Activated CD4-positive, alpha-beta T cell treated with anti-CD3 and anti-CD28 coated beads, Interleukin-2, Interleukin-6, amounts not matched to agents 100 ng/mL and 50 ng/mL, durations not matched to agents 16 hours and 8 hours (primary cell): ENCODE results near the gene UBAC1.
A peak's percentile ranks its signal among the peaks of the same experiment; 100 is the strongest.

Experiments
- DNase-seq: peaks from one replicate; pipeline ENCODE4 v3.0.0-alpha.2; 2020

Gene UBAC1

DNA sequence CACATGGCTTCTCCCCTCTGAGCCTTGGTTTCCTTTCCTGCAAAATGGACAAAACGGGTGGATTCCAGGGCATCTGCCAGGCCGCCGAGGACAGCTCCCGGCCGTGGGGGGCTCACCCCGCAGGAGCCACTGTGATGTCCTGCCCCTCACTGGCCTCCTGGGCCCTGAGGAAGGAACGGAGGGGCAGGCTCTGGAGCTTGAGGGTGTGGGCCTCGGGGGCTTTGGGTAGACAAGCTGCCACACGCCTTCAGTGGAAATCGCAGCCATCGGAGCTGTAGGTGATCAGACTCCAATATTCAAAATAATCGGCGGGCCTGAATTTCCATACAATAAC lies 32.2 kb upstream of the UBAC1 start:
- no peak for DNase-seq

DNA sequence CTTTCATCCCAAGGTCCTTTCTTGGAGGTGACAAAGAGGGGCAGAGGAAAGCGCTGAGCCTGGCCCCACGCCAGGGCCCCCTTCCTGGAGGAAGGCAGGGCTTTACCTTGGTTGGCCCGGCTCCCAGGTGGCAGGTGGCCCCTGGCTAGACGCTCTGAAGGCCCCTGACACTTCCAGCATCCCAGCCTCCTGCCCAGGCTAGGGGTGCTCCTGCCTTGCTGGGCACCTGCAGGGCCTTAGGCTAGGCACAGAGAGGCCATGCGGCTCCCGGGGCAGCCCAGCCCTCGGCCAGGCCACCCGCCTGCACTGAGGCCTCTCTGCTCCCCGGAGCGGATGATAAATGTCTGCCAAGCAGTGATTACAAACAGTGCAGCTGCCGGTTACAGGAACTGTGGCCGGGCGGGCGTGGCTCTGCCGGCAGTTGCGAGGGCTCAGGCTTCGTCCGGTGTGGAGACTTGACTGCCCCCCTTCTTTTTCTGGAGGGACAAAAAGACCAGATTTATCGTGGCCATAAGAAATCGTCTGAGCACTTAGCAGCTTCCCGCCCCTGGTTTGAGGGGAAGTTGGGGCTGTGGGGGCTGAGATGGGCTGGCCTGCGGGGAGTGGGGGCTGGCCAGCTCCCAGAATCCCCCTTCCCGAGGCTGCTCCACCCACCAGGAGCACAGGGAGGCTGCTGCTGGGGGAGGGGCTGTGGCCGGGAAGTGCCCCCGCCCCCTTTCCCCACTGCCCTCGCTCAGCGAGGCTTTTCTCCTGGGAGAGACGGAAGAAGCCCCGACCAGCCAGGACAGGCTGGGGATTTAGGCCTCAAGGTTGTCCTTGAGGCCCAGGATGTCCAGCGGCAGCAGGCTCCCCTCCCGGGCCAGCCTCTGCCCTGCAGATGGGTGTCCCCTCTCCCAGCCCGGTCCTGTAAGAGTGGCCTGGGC lies 31.6 kb upstream of the UBAC1 start:
- peak; percentile 37 for DNase-seq

DNA sequence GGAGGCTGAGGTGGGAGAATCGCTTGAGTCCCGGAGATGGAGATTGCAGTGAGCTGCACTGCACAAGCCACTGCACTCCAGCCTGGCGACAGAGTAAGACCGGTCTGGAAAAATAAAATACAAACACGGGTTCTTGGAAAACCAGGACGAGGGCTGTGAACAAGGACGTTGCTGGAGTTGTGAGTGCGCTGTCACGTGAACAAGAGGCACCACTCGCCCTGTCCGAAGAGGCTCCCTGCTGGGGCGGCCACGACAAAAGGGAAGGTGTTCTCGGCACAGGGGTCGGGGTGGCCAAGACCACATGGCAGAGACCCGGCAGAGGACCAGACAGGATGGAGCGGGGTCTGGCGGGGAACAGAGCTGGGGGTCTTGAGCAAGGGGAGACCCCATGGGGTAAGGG lies 30.6 kb upstream of the UBAC1 start:
- no peak for DNase-seq

DNA sequence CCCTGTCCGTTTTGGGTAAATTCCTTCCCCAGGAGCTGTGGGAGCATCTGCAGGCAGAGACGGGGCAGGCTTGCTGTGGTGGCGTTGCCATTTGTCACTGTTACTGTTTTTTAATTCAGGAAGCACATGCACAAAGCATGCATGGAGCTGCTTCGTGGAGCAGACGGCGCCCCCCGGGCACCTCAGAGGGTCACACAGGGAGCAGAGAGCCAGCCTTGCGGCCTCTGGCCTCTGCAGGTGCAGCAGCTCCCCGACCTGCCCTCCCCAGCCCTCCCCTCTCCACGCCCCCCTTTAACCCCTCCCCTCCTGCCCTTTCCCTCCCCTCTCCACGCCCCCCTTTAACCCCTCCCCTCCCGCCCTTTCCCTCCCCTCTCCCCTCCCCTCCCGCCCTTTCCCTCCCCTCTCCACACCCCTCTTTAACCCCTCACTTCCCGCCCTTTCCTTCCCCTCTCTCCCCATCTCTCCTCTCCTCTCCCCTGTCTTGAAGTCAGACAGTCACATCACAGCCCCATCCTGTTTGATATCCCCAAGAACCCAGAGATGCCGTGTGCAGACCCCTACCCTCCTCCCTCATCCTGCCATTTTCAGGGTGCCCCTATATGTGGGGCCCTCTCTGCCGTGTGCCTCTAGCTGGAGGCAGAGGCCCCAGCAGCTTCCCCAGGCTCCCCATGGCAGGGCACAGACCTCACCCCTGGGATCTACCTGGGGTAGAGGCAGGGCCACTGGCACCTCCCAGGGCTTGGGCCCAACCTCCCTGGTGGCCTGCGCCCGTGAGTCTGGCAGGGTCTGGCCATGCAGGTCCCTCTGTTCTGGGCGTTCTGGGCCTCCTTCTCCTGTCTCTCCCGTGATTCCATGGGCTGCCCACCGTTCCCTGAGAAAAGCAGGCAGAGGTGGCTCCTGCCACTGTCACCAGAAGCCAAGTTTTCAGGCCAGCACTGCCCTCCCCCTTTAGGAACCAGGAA lies 29.6 kb upstream of the UBAC1 start:
- DNase-seq: peak; percentile 51

DNA sequence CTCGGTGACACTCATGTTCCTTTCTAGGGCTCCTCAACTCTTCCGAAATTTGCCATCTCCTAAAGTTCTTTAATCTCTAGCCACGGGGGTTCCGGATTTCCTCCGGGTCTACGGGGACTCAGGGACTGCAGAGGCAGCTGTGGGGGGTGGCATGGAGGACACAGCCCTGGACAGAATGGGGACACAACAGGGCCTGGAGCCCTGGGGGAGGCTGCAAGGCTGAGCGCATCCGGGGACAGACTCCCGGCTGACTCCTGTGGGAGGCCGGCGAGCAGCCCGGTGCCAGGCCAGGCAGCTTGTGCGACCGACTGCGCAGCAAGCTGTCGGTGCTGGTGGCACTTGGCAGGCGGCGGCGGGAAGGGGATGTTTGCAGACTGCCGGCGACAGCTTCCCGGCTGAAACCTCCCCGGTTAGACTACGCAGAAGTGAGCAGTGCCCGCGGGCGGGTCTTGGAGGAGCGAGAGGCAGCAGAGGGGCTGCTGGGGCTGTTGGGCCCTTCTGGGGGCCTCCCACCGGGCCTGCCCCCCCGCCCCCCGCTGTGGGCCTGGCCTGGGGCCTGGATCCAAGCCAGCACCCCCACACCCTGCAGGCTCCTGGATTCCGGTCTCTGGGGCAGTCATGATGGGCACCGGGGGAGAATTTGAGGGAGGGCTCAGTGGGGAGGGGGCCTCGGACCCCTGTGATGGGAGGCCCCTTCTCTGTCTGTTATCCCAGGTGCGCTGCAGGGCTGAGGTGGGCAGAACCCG lies 28.7 kb upstream of the UBAC1 start:
- DNase-seq: no peak

DNA sequence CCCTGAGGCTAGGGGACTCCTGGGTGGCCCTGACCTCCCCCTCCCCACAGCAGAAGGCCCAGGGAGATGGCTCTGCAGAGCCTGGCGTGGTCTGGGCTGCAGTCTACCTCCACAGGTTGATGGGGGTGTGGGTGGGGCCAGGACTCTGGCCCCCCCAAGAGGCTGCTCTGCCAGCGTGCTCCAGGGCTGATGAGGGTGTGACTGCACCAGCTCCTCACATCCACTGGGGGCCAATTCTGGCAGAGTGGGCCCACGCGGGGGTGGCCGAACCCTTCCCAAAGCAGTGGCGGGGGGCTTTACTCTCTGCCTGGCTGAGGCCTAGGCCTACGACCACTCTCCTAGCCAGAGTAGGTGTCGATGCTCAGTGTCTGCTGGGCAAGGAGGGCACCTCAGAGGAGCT lies 28.0 kb upstream of the UBAC1 start:
- no peak for DNase-seq

DNA sequence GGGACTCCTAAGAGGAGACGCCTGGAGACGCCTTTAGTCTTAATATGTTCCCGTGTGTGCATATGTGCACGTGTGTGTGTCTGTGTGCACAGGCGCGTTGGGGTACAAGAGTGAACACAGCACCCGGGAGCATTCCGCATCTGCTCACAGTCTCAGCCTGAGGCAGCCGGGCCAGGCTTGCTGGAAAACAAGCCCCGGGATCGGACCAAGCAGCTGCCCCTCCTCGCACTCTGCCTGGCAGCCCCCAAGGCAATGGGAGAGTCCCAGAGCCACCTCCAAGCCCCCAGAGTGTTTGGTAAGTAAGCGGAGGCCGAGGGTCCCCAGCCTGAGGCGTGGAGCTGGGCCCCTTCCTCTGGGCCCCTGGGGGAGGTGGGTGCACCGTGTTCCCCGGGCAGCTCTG lies 27.3 kb upstream of the UBAC1 start:
- no peak for DNase-seq

DNA sequence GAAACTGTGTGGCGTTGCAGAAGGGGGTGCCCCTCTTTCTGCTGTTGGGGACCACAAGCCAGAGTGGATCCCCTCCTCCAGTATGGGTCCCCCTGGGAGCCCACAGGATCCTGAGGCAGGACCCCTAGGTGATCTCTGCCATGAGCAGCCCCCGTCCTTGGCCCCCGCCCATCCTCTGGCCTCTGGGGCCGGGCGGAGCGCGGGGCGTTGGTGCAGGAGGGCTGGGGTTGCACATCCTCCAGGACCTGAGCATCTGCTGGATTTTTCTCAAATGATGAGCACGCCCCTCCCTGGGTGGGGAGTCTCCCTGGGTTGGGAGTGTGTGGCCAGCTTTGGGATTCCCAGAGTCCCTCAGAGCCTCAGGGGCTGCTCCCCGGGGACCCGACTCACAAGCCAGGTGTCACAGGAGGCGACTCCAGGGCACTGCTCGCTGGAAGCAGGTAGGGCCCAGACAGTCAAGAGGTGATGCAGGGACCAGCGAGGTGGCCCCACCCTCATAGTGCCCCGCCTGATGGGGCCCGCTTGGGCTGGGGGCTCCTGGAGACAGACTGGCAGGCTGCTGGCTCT lies 26.7 kb upstream of the UBAC1 start:
- no peak for DNase-seq

DNA sequence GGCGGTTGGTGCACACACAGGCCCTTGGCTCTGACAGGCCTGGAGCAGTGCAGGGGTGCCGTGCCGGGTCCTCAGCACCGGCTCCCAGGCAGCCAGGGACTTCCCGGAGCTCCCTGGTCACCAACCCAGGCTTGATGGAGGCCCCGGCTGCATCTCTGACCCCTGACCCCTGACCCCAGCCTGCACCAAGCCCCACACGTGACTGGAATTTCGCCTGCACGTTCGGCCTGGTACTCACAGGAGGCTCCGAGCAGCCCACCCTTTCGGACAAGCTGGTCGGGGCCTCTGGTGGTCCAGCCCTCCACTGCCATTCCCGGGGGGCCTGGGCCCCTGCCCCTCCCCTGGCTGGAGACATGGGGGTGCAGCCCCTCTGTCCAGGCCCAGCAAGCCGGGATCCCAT lies 25.4 kb upstream of the UBAC1 start:
- no peak for DNase-seq

DNA sequence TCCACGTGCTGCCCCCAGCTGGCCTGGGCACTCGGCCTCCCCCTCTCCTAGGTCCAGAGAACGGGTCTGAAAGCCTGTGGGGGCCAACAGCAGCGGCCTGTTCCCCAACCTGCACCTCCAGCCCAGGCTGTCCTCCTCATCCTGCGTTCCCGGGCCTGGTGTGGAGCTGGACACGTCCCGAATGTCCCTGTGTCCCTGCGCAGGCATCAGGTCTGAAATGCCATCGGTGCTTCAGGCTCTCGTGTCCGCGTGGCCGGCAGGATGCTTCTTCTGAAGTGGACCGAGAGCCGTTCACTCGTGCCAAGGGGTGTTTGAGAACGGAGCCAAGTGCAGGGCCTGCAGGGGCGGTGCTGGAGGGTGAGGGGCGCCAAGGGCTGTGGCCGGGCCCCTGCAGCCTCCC lies 24.7 kb upstream of the UBAC1 start:
- no peak for DNase-seq

DNA sequence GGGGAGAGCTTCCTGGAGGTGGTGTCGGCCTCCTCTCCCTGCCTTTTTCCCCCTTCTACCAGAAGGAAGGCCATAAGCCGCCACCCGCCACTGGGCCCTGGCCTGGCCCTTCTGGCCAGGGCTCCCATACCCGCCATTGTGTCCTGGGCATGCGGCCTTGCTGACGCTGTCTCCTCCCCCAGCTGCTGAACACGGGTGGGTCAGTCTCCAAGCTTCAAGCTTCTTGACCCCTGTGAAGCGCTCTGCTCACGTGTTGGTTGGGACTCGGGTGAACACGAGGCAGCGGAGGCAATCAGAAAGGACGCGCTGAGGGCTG lies 24.2 kb upstream of the UBAC1 start:
- no peak for DNase-seq

DNA sequence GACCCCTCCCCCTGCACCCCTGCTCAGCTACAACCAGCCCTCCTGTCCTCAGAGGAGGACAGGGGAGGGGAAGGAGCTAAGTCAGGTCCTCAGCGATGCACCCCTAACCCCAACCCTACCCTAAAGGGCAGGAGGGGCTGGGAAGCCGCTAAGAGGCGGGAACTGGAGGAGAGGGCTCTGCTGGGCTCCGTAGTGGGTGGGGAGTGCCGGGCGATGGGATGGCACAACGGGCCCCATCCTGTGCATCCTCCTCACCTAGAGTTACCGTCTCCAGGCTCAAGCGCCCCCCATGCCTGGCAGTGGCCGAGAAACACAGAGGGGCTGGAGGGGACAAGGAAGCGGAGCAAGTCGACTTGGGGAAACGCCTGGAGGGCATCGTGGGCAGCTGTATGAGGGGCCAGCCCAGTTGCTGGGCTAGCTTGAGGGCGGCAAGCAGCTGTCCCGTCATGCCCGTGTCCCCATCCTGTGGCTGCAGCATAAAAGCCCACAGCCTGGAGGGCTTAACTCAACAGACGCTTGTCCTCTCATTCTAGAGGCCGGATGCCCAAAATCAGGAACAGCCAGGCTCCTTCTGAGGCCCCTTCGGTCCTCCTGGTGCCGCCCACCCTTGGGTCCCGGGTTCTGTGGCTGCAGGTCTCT lies 23.0 kb upstream of the UBAC1 start:
- DNase-seq: no peak

DNA sequence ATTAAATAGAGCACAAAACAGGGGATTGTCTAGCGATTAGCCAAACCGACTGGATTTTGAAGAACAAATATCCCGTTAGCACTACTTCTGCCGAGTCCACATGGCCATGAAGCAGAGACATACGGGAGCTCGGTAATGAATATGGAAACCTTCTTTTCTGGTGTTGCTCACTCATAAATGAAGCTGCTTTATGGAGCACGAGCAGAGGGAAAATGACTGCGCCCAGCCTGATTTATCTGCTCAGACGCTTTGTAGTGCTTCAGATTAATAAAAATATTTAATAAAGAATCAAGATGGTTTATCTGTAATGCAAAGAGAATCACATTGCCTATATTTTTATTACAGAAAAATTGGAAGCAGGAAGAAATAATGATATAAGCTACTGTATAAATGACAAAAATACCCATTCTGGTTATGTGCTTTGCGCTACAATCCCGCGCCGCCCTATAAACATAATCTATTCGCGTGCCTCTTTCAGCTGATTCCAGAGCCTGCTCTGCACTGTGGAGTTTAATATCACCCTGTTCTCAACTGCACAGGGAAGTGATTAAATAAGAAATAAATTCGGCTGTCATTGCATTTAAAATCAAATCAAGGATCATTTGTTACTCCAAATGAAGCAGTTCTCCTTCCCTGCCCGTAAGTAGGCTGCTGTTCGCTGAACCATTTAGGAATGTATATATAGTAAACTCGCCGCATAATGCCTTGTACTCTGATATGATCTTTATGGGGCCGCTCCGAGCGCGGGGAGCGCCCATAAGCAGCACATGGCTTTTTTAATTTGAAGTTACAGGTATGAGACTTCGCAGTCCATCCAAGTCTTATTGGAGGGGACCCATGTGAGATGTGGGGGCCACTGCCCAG lies 22.3 kb upstream of the UBAC1 start:
- DNase-seq: no peak

DNA sequence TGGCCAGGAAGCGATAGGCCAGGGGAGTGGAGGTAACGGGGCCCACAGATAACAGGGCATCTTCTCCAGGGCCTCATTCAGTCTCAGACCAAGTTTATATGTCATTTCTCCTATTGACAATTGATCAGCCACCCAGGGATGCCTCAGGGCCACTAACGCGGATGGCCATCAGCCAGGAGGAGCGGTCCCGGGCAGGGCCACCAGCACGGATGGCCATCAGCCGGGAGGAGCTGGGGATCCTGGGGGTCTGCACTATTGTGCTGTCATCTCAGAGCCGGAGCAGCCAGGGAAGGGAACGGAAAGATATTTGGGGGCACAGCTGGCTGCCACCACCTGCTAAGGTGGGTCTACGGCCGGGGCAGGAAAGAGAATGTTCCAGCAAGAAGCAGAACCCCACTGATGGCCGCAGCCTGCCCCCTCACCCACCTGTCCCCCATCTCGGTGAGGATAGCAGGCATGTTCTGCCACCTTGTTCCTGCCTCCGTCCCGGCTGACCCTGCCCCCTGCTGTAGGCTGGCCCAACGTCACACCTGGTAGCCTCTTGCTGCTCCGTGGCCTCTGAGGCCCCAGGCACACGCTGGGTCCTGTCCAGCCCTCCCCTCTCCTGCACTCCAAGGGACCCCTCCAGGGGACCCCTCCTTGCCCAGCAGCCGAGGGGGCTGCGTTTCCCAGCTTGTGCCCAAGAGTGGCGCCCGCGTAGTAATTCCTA lies 21.5 kb upstream of the UBAC1 start:
- no peak for DNase-seq

DNA sequence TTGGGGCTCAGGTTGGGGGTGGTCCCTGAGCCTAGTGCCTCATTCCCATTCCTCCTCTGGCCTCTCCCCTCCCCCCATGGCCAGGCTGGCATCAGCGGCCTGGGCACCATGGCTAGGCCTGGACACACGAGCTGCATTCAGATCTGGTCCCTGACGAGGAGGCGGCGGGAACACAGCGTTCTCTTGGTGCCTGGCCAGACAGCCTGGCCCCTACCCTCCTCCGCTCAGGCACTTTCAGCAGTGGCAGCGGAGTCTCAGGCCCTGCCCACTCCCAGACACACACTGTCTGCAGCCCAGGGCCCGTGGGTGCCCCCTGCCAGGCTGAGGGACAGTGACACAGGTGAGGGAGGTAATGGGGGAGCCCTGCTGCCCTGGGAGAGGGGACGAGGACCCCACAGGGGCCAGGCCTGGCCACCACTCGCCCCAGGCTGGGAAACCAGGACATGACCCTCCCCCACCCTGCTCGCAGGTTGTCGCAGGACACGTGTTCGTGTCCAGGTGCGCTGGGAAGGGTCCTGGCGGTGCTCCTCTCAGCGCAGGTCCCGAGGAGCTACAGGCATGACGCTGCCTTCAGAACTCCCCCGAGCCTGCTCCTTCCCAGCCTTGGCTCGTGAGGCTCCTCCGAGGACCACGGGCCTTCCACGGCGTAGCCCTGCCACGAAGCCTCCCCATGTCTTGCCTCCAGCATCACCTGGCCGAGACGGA lies 19.9 kb upstream of the UBAC1 start:
- DNase-seq: no peak

DNA sequence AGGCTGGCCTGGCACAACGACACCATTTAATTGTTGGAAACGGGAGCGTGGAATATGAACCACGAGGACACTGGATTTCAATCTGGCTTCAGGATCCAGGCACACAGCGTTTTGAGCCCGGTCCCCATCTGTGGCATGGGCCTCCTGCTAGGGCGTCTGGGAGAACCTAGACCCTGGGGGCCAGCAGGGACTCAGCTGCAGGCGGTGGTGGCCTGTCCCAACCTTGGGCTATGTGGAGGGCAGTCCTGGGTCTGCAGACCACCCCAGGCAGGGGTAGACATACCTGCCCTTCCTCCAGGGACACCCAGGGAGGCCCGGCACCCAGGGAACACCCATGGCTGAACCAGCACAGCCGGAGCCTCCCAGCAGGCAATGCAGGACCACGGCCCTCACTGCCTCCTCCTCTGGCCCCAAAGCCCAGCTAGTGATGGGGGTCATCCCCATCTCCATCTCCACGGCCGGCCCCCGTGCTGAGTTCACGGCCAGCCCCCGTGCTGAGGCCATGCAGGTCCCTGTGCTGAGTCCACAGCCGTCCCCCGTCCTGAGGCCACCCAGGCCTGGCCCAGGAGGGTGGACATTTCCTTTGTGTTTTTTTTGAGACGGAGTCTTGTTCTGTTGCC lies 18.5 kb upstream of the UBAC1 start:
- no peak for DNase-seq

DNA sequence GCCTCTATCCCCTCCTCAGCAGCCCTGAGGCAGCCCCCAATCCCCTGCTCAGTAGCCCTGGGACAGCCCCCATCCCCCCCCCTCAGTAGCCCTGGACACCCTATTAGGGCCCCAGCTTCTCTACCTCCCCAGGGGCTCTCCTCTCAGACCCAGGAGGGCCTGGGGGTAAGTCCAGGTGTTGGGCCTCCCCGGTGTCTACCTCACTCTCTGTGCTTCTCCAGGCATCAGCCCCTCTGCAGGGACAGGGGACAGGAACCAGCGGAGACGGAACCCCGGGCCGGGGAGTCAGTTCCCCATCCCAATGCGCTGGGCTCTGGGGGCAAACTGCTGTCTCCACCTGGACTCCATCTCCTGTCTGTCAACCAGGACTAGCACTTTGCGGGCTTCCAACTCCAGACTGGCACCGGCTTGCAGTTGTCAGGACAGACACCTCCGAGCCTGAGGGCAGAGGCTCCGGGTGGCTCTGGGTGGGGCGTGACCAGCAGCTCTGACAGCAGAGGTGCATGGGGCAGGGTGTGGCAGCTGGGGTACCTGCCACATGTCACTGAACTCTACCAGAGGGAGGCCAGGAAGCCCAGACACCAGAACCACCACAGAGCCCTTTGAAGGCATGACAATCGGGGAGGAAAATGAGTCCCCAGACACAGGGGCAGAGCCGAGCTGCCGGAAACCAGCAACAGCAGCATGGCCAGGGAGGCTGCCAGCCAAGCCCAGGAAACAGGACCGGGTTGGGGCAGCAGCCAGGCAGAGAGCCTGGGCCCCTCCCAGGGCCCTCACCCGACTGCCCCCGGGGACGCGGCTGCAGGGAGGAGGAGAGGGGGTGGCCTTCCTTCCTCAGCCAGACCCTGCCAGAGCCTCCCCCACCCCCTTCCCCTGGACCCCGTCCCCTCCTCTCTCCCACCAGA lies 17.7 kb upstream of the UBAC1 start:
- peak; percentile 17 for DNase-seq

DNA sequence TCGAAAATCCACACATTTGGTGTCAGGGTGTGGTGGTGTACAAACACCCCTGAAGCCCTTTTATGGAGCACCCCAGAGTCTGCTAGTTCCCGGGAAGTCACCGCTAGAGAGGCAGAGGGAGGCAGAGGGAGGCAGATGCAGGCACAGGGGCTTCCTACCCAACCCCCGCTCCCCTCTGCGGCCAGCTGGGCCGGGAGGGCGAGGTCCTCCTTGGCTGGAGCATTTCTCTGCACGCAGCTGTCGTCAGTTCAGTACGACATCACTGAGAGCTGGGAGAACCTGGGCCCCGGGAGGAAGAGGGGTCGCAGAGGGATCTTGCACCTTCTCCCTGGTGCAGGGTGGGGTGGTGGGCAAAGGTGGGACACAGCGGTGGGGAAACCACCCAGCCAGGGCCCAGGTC lies 15.8 kb upstream of the UBAC1 start:
- no peak for DNase-seq

DNA sequence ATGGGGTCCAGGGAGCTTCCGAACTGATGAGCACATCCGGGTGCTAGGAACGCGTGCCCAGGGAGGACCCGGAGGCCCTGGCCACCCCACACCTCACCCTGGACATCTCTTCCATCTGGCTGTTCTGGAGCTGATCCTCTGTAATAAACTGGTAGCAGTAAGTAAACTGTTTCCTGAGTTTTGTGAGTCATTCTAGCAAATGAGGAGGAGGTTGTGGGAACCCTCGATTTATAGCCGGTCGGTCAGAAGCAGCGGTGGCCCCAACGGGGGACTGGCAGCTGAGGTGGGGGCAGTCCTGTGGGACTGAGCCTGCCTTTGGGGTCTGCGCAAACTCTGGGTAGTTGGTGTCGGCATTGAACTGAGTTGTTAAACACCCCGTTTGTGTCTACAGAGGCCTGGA lies 15.4 kb upstream of the UBAC1 start:
- DNase-seq: no peak
